NOMO-1 (cell line): ENCODE data around the gene CFAP92.

ENCODE experiments used
- DNase-seq, 2 experiments: peaks; one replicate each; lab custom pipeline; 2025; ENCODE audit not compliant: unreplicated experiment in 2 of 2; lab: John Stamatoyannopoulos, UW

CFAP92 gene

DNA sequence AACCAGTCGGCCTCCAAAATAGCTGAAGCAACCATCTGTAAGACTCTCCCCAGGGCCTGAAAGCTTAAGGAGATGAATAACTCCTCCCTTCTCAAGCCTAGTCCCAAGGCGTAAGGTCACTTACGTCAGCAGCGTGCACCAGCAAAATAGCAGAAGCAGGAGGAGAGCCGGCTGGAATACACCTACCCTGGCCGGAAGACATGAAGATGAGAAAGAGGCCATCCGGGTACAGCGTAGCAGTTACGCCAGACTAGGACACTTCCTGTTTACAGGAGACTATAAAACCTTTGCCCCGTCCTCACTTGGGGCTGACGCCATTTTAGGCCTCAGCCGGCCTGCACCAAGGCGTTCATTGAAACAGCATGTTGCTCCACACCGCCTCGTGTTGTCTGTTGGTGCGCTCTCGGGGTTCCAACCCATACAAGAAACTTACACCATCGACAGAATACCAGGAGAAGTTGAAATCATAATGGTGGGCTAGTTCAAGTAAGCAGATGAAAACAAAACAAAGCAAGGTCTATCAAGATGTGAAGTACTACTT, 2.5 kb downstream of the CFAP92 start:
- DNase-seq: peak; percentile 93 to 98

DNA sequence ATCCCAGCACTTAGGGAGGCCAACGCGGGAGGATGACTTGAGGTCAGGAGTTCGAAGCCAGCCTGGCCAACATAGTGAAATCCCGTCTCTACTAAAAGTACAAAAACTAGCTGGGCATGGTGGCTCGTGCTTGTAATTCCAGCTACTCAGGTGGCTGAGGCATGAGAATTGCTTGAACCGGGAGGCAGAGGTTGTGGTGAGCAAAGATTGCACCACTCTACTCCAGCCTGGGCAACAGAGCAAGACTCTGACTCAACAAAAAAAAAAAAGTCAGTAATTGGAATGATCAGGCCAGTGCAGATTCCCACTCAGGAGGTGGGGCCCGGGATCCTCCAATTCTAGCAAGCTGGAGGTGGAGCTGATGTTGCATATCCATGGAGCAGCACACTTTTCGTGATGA, 5.6 kb downstream of the CFAP92 start:
- DNase-seq: no peak

DNA sequence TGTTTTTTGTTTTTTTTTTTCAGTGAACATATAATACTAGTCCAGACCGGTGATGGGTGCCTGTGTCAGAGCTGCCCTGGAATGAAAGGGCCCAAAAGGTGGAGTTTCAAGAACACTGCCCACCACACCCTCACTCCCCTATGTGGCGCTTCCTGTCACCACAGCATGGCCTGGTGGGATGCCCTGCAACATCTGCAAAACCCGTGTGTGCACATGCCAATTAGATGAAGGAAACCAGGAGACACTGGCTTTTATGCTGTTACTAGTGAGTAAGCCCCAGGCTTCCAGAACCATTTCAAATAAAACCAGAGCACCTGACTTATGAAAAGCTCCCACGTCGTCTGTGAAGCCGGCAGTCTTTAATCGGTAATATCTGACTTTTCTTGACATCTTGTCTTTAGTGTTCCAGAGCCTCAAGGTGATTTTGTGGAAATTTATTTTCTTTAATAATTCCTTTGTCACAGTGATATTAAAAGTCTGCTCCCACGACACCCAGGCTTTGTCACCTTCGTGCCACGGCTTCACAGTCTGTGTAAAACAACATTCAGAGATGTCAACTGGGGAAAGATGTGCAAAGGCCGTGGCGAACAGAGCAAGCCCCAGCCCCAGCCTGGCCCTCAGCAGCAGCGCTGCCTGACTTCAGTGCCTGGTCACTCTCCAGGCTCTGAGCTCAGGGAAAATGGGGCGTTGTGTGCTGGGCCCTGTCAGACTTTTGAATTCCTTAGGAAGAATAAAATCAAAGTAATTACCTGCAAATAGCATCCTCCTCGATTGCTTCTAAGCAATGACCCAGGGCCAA, 6.4 kb downstream of the CFAP92 start:
- DNase-seq: no peak

DNA sequence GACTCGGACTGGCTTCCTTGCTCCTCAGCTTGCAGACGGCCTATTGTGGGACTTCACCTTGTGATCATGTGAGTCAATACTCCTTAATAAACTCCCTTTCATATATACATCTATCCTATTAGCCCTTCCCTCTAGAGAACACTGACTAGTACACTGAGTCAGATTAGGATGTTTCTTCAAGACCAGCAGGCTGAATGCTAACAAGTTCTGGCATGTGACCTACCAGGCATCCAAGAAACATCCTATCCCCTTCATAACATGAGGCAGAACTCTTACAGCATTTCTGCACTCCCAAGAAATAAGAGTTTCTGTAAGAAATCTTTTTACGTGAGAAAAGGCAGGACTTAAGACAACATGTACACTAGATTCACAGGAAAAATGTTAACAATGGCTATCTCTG, 9.3 kb downstream of the CFAP92 start:
- DNase-seq: no peak

DNA sequence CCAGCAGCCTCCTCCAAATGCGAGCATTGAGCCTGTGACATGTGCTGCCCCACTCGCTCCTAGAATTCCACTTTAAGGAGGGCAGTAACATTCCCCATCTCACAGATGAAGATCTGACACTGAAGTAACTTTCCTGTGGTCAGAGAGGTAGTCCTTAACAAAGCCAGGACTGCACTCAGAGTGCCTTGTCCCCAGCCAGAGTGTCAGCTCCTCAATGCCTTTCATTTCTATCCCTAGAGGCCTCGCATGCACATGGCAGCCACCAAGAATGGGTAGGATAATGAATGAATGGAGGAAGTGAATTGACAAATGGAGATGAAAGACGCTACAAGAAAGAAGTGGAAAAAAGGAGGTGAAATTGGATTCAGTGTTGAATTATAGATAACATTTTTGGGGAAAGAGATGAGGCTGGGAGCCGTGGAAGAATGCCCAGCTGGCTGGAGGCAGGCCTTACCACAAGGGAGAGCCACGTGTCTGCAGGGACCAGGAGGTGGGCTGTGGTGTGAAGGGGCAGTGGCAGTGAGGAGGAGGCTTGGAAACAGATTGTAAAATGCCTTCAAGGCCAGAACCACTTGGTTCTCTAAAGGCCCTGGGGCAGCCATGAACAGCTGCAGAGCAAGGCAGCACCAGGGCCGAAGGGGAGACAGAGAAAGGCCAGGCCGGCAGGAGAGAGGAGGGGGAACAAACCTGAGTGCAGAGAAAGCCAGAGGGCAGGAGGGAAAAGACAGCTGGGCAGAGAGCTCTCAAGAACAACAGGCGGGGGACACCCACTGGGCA, 10.4 kb downstream of the CFAP92 start:
- no peak for DNase-seq

DNA sequence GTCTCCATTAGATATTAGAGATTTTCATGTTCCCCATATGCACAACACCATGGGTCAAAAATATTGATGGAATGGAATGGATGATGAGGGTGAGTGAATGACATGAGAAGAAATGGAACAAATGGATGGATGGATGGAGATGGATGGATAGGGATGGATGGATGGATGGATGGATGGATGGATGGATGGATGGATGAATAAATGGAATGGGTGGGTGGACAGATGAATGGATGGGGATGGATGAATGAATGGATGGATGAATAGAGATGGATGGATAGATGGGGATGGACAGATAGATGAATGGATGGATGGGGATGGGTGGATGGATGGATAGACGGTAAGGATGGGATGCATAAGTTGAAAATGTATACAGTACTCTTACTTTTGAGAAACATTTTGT, 18.6 kb downstream of the CFAP92 start:
- no peak for DNase-seq

DNA sequence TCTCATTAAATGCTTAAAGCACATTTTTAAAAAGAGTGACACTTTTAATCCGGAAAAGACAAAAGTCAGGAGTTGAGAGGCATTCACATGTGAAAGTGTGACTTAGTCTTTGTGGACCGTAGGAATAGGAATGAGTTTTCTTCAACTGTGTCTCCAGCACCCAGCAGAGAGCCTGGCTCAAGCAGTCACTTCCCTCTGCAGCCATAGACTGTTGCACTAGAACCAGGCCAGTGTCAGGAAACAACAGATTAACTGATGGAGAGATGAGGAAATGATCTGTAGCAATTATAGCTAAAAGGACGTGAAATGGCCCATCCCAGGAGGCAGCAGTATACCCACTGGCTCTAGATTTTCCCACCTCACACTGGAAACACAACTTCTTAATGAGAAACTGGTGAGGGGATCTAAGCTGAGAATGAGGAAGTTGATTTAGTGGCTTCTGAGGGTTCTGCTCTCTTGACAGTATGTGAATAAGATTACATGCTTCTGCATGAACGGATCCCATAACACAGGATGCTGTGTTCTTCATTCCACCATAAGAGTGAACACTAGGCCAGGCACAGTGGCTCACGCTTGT, 19.8 kb downstream of the CFAP92 start:
- DNase-seq: peak; percentile 70 to 95

DNA sequence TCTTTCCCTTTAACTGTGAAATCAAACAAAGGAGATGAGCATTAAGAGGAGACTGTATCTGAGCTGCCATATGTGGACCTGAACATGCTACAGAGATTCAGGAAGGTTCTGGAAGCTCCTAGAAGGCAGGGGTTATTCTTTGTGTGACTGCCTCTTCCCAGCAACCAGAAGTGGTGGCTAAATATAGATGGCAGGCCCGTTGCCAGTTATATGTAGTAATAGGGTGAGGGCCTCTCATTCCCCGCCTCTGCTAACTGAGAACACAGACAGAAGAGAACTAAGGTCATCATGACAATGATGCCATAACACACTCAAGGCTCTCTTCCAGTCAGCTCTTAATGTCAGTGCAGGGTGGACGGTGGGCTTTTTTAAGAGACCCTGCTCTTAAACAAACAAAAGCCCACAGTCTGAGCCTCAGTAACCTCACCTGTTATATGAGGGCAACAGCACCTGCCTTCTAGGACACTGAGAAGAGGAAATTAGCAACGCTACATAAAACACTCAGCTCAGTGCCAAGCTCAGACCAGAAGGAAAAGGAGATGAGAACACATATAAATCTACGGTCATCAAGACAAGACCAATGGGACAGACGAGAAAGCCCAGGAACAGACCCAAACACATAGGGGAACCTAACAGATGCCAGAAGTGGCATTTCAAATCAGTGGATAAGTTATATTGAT, 22.3 kb downstream of the CFAP92 start:
- peak; percentile 76 to 85 for DNase-seq

DNA sequence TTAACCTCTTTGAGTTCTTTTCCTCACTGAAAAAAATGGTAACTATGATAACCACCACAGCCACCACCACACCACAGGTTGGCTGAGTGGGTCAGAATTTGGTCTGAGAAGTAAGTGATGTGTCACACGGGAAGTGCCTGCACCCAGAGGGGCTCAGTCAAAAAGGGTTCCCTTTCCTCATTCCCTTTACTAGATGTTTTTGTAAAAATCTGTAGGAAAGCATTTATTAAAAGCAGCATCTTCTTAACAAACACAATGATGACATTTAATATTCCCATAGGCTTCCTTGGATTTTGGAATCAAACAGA, 23.2 kb downstream of the CFAP92 start:
- DNase-seq: peak; percentile 43 to 53

DNA sequence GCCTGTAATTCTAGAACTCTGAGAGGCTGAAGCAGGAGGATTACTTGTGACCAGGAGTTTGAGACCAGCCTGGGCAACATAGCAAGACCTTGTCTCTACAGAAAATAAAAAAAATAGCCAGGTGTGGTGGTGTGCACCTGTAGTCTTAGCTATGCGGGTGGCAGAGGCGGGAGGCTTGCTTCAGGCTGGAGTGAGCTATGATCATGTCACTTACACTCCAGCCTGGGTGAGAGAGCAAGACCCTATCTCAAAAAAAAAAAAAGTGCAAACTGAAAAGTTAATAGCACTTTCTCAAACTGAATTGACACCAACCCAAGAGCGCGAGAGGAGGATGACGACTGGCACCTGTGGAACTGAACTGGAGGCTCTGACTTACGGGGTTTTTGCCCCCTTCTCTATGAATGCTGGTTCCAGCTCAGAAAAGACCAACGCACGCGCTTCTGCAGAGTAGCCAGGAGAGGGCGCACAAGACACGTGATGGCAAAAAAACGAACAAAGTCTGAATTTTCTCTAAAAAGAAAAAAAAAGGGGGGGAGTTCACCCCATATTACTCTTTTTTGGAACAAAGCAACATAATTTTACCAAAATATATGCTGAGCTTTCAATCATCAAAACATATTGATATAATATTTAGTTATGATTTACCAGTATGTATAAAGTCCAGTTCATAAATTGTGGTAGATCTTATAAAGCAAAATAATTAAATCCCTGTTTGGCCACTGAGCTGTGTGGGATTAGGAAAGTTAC, 23.7 kb downstream of the CFAP92 start:
- DNase-seq: peak; percentile 53 to 67

DNA sequence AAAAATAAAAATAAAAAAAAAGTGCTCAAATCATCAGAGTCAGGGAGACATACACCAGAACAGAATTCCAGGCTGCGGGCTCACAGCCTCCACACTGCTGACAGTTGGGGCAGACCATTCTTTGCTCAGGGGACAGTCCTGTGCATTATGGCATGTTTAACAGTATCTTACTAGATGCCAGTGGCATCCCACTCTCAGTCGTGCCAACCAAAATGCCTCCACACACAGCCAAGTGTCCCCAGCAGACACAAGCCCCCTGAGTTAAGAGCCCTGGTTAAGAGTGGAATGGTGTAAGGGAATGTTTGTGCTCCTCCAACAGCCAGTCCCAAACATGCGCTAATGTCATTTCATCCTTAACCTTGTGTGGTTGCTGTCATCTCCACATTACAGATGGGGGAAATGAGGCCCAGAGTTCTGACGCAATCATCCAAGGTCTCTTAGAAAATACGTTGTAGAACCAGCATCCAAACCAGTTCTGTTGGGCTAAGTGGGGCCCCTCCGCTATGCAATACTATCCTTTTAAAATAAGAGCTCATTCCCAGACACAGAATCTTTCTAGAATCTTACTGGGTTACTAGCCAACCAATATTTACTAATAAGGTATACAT, 26.0 kb downstream of the CFAP92 start:
- no peak for DNase-seq

DNA sequence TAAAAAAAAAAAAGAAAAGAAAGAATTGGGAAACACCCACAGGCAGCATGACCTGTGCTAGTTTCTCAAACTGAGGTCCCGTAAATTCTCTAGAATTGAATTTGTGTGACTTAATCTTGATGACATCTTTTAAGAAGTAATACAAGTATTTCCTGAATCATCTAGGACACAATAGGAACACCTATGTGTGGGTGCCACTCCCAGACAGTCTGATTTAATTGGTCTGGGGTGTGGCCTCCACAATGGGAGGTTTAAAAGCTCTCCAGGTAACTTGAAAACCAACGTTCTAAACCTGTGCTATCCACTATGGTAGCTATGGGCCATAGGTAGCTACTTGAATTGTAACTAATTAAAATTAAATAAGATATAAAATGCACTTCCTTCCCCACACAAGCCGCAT, 28.1 kb downstream of the CFAP92 start:
- no peak for DNase-seq

DNA sequence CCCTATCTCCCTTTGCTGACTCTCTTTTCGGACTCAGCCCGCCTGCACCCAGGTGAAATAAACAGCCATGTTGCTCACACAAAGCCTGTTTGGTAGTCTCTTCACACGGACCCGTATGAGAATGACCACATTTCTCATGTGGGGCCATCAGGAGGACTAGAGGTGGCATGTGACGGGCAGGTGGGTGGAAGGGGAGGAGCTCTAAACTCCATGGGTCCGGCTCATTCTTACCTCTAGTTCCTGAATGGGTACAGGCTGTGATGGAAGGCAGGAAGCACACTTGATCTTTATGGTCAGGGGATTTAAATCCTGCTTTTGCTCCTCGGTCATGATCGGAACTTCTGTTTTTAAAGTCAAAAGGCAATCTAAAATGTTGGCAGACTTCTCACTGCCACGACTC, 28.6 kb downstream of the CFAP92 start:
- DNase-seq: no peak

DNA sequence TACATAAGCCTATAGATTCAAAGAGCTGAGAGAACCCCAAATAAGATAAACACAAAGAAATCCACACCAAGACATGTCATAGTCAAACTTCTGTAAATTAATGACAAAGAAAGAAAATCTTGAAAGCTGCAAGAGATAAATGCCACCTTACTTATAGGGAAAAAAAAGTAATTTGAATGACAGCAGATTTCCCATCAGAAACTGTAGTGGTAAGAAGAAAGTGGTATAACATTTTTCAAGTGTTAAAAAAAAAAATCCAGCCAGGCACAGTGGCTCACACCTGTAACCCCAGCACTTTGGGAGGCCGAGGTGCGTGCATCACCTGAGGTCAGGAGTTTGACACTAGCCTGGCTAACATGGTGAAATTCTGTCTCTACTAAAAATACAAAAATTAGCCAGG, 37.4 kb downstream of the CFAP92 start:
- no peak for DNase-seq

DNA sequence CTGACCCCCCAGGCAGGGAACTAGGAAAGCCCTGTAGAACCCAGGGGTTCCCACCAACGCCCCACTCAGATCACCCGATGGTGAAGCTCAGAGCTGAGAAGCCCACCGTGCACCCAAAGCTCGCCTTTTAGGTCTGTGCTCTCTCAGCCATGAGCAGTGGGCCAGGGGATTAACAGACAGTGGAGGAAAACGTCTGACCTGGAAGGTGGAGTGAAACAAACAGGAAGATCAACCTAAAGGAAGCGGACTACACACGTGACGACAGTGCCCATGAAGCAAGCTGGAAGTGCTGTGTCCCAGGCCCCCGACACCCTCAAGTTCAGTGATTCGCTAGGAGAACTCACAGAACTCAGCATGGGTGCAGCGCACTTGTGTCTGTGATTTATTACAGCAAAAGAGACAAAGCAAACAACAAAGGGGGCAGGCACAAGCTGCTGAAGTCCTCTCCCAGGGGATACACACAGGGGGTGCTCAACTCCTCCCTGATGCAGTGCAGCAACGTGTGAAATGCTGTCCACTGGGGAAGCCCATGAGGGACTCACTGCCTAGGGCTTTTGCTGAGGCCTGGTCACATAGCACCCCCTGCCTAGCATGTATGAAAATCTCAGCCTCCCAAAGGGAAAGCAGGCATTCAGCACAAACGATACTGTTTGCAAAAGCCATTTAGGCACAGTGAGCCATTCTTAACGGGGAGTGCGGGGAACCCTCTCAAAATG, 43.5 kb downstream of the CFAP92 start:
- DNase-seq: no peak

DNA sequence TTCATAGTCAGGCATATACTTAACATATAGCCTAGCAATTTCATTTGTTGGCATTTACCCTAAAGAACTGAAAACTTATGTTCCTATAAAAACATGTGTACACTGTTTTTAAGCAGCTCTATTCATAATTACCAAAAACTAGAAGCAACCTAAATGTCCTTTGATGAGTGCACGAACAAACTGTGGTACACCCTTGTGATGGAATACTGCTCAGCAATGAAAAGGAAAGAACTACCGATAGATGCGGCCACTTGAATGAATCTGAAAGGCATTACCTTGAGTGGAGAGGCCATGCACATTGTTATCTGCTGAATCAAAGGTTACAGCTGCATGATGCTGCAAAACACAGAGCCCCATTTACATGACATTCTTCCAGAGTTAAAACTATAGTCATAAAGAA, 44.7 kb downstream of the CFAP92 start:
- no peak for DNase-seq

DNA sequence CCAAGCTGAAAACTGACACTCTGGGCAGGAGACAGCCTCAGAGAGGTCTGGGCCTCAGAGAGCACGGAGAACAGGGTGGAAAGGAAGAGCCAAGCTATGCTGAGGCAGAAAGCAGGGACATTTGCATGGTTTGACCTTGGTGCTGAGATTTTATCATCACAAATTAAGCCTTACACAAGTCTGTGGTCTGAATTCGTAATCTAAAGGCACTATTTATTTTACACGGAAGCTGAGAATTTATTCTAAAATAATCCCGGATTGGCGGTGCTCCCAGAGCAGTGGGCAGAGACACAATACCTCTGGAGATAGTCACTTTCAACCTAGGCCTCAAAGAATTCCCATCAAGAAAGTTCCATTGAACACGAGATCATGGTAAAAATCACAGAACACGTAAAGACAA, 47.5 kb downstream of the CFAP92 start:
- no peak for DNase-seq

DNA sequence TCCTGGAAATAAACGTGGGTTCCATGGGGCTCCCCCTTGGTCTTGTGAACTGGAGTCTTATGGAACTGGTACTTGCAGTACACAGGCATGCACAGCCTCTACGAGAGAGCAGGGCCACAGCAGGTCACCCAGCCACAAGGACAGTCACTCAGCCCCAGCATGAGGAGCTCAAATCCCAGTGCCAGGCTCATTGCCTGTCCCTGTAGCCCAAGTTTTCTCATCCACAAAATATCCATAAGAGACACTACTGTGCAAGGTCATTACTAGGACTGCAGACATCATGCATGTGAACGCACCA, 48.0 kb downstream of the CFAP92 start:
- DNase-seq: no peak

DNA sequence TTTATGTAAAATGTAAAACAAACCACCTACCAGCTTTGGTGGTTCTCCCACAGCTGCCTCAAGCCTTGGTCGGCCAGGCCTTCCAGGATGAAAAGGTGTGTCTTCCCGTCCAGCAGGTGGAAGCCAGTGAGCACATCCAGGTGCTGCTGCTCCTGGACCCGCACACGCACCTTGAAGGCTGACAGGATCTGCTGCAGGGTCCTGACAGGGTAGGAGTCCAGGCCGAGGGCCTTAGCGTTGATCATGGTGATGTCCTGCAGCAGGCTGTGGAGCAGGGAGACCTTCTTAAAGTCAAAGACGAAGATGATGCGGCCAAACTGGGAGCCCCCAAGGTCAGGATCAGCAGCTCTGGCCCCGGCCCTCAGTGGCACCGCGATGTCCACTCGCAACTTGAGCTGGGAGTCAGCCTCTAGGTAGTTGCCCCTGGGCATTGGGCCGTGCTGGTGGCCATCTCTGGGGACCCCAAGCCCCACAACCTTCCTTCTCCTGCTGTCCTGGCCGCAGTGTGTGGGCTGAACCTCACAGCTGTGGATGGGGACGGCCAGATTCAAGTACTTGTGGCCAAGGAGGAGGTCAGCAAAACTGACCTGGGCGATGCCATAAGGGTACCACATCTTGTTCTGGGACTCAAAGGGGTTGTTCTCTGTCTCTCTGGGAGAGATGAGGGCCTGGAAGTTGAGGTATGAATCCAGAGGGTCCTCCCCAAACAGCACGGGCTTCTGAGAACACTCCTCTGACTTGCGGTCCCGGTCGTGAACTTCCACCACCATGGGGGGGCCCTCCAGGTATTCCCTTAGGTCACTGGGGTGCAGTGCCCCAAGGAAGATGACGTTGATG, 48.6 kb downstream of the CFAP92 start:
- DNase-seq: no peak
